ENCODE measurements around the gene MUSK.

DNA sequence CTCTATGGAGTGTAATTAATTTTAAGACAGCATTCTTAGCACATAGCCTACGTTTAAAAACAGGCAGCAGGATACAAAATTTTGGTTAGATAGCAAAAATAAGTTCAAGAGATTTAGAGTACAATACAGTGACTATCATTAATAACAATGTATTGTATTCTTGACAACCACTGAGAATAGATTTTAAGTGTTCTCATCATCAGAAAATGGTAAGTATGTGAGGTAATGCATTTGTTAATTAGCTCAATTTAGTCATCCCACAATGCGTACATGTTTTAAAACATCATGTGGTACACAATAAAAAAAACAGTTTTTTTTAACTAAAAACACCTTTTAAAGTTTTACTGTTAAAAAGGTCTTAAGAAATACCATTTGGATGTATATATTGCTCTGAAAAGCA lies 94.2 kb downstream of the MUSK start:
- TF ChIP-seq EZH2 (IDR thresholded peaks at IDR 0.05; ENCODE audit: borderline replicate concordance, low read depth, low read length, severe bottlenecking), result no peak
- TF ChIP-seq, protein P1, sequence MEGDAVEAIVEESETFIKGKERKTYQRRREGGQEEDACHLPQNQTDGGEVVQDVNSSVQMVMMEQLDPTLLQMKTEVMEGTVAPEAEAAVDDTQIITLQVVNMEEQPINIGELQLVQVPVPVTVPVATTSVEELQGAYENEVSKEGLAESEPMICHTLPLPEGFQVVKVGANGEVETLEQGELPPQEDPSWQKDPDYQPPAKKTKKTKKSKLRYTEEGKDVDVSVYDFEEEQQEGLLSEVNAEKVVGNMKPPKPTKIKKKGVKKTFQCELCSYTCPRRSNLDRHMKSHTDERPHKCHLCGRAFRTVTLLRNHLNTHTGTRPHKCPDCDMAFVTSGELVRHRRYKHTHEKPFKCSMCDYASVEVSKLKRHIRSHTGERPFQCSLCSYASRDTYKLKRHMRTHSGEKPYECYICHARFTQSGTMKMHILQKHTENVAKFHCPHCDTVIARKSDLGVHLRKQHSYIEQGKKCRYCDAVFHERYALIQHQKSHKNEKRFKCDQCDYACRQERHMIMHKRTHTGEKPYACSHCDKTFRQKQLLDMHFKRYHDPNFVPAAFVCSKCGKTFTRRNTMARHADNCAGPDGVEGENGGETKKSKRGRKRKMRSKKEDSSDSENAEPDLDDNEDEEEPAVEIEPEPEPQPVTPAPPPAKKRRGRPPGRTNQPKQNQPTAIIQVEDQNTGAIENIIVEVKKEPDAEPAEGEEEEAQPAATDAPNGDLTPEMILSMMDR (IDR thresholded peaks at IDR 0.05; ENCODE audit: borderline replicate concordance, extremely low read depth, low read length, poor library complexity, severe bottlenecking), result no peak
